ENCODE data around the gene FXYD1. TPM values are rescaled to one million over a fixed set of nuclear protein-coding genes. Genes with fewer than 3 reads are reported as not detected.

The FXYD1 gene
- total RNA-seq, 1 experiment from 2014 or later, result 13.3 TPM

- ChIA-PET POLR2A (no interaction called here), CTCF (interaction anchor here (0.8 to 5.8 kb wide), 8 partner anchors 8 to 79 kb away, joined by 3 to 46 read pairs (median 6); partner anchors contain the start of genes FXYD3 and LGI4)
- TF ChIP-seq USF1 (CRISPR knock-in tag; IDR thresholded peaks at IDR 0.05) (no peak), E2F5 (CRISPR knock-in tag; IDR thresholded peaks at IDR 0.05) (no peak), NFE2L1 (CRISPR knock-in tag; IDR thresholded peaks at IDR 0.05) (no peak), AFF4 (CRISPR knock-in tag; IDR thresholded peaks at IDR 0.05; ENCODE audit: borderline replicate concordance) (no peak), HMGA2 (CRISPR knock-in tag; IDR thresholded peaks at IDR 0.05) (no peak), TCF7 (CRISPR knock-in tag; IDR thresholded peaks at IDR 0.05; ENCODE audit: low read depth) (no peak), PREB (CRISPR knock-in tag; IDR thresholded peaks at IDR 0.05; ENCODE audit: borderline replicate concordance) (no peak), FOXK1 (CRISPR knock-in tag; IDR thresholded peaks at IDR 0.05) (no peak), TEAD4 (CRISPR knock-in tag; IDR thresholded peaks at IDR 0.05) (no peak), NR1H2 (CRISPR knock-in tag; IDR thresholded peaks at IDR 0.05) (no peak), NR2C2 (CRISPR knock-in tag; IDR thresholded peaks at IDR 0.05) (no peak), NFYB (CRISPR knock-in tag; conservative IDR thresholded peaks at IDR 0.05; ENCODE audit: low read depth) (no peak), MAX (CRISPR knock-in tag; IDR thresholded peaks at IDR 0.05) (no peak), CREB1 (CRISPR knock-in tag; IDR thresholded peaks at IDR 0.05) (no peak), ATF2 (CRISPR knock-in tag; IDR thresholded peaks at IDR 0.05; ENCODE audit: borderline replicate concordance, low read depth) (no peak), ZBTB21 (CRISPR knock-in tag; IDR thresholded peaks at IDR 0.05; ENCODE audit: borderline replicate concordance) (no peak), TEAD1 (CRISPR knock-in tag; IDR thresholded peaks at IDR 0.05) (no peak), ZNF281 (CRISPR knock-in tag; IDR thresholded peaks at IDR 0.05) (no peak), NFATC4 (CRISPR knock-in tag; IDR thresholded peaks at IDR 0.05) (no peak), ZNF416 (CRISPR knock-in tag; IDR thresholded peaks at IDR 0.05) (no peak)
- Mint-ChIP-seq H3K4me3 (peak overlapping the region; percentile 40; the same call in 1 of the 2 replicates), H3K9me3 (no peaks in the 10 kb centered on the region), H3K4me1 (peaks cover 32% of the 10 kb centered on the region), H3K27me3 (ENCODE audit: low read depth) (peaks cover 4% of the 10 kb centered on the region), H3K27ac (no peak overlapping the region), H3K36me3 (no peaks in the 10 kb centered on the region)
- DNase-seq (ENCODE audit: low spot score) (no peak), ATAC-seq (no peak)
Measured at GRCh38 chr19:35123573-35123972, 15.1 kb upstream of the FXYD1 start.

Data from WTC11 (cell line).